GM23338 (cell line): ENCODE measurements around the gene PSMA5. TPM values are rescaled to one million over a fixed set of nuclear protein-coding genes. Genes with fewer than 3 reads are reported as not detected.

ENCODE experiments used
- ATAC-seq: fragments of 200-7000 bp; cut with Tn5 transposase; 3 replicates; pipeline ENCODE4 v1.9.1; 2020
- DNase-seq: peaks from one replicate; pipeline ENCODE4 v3.0.0-alpha.2; 2015; ENCODE audit warnings: low spot score
- H2AFZ ChIP-seq: fragments of 200-600 bp; sonication (generic); 2 replicates; pipeline ENCODE4 v1.8.0; 2016; ENCODE audit warnings: antibody characterized with exemption, mild to moderate bottlenecking, moderate library complexity
- H3F3A ChIP-seq: fragments of 200-600 bp; sonication (generic); replicated peaks from 2 replicates; pipeline ENCODE4 v1.8.0; 2017; ENCODE audit warnings: antibody characterized with exemption, mixed run types, low read depth
- H3K27ac ChIP-seq: fragments of 200-600 bp; sonication (generic); 2 replicates; pipeline ENCODE4 v1.6.1; 2016; ENCODE audit warnings: low read depth
- H3K27me3 ChIP-seq: fragments of 200-600 bp; sonication (generic); 2 replicates; pipeline ENCODE4 v1.8.0; 2016; ENCODE audit warnings: mild to moderate bottlenecking, mixed run types, moderate library complexity; ENCODE audit not compliant: insufficient read depth
- H3K36me3 ChIP-seq: fragments of 200-600 bp; sonication (generic); 2 replicates; pipeline ENCODE4 v1.8.0; 2016; ENCODE audit warnings: mild to moderate bottlenecking; ENCODE audit not compliant: insufficient read depth
- H3K4me1 ChIP-seq: fragments of 200-600 bp; sonication (generic); 2 replicates; pipeline ENCODE4 v1.8.0; 2016; ENCODE audit warnings: mild to moderate bottlenecking, moderate library complexity; ENCODE audit not compliant: insufficient read depth
- H3K4me2 ChIP-seq: fragments of 200-600 bp; sonication (generic); 2 replicates; pipeline ENCODE4 v1.7.1; 2017; ENCODE audit warnings: mixed run types
- H3K4me3 ChIP-seq: fragments of 200-600 bp; sonication (generic); 2 replicates; pipeline ENCODE4 v1.6.1; 2016; ENCODE audit warnings: mixed run types
- H3K79me2 ChIP-seq: fragments of 200-600 bp; sonication (generic); replicated peaks from 2 replicates; pipeline ENCODE4 v1.8.0; 2017; ENCODE audit warnings: mild to moderate bottlenecking; ENCODE audit not compliant: insufficient read depth
- H3K9me2 ChIP-seq: fragments of 200-600 bp; sonication (generic); 2 replicates; pipeline ENCODE4 v1.8.0; 2017; ENCODE audit not compliant: insufficient read depth
- H4K20me1 ChIP-seq: fragments of 200-600 bp; sonication (generic); replicated peaks from 2 replicates; pipeline ENCODE4 v1.8.0; 2017; ENCODE audit warnings: mild to moderate bottlenecking; ENCODE audit not compliant: insufficient read depth
- H3K27ac Mint-ChIP-seq: 2 replicates; pipeline ENCODE4 v1.8.0; 2020; ENCODE audit warnings: inconsistent platforms, mild to moderate bottlenecking, moderate library complexity, mixed read lengths
- H3K27me3 Mint-ChIP-seq: 3 replicates; pipeline ENCODE4 v1.8.0; 2022; ENCODE audit warnings: low read depth, mild to moderate bottlenecking, moderate library complexity, mixed read lengths, inconsistent platforms; ENCODE audit not compliant: insufficient read depth, poor library complexity
- H3K36me3 Mint-ChIP-seq: 3 replicates; pipeline ENCODE4 v1.8.0; 2021; ENCODE audit warnings: low read depth, mild to moderate bottlenecking, inconsistent platforms, moderate library complexity, mixed read lengths
- H3K4me1 Mint-ChIP-seq: 3 replicates; pipeline ENCODE4 v1.8.0; 2020; ENCODE audit warnings: mild to moderate bottlenecking, inconsistent platforms, mixed read lengths
- H3K4me3 Mint-ChIP-seq: 3 replicates; pipeline ENCODE4 v1.8.0; 2021; ENCODE audit warnings: moderate library complexity, mild to moderate bottlenecking, inconsistent platforms, mixed read lengths
- H3K9me3 Mint-ChIP-seq: 3 replicates; pipeline ENCODE4 v1.8.0; 2020; ENCODE audit warnings: moderate library complexity, mild to moderate bottlenecking, inconsistent platforms, mixed read lengths
- CREB1 ChIP-seq: fragments of 250-450 bp; sonication (Bioruptor Pico); IDR thresholded peaks from 2 replicates; pipeline ENCODE4 v1.5.0; 2020; ENCODE audit warnings: low read depth, mild to moderate bottlenecking, moderate library complexity
- EZH2 ChIP-seq: fragments of 200-600 bp; sonication (generic); IDR thresholded peaks from one replicate; pipeline ENCODE4 v1.8.0; 2017; ENCODE audit warnings: antibody characterized with exemption, mild to moderate bottlenecking, low read depth; ENCODE audit not compliant: unreplicated experiment
- EZH2phosphoT487 ChIP-seq: fragments of 200-600 bp; sonication (generic); IDR thresholded peaks from one replicate; pipeline ENCODE4 v1.8.1; 2018; ENCODE audit warnings: antibody characterized with exemption; ENCODE audit not compliant: unreplicated experiment
- JUNB ChIP-seq: IDR thresholded peaks from one replicate; pipeline ENCODE4 v1.6.1; 2016; ENCODE audit warnings: antibody characterized with exemption; ENCODE audit not compliant: unreplicated experiment
- NANOG ChIP-seq: IDR thresholded peaks from 2 replicates; pipeline ENCODE4 v1.6.1; 2016; ENCODE audit warnings: antibody characterized with exemption, borderline replicate concordance
- POLR2AphosphoS5 ChIP-seq: IDR thresholded peaks from 2 replicates; pipeline ENCODE4 v1.6.1; 2016; ENCODE audit warnings: antibody characterized with exemption, low read depth
- STAT1 ChIP-seq: IDR thresholded peaks from one replicate; pipeline ENCODE4 v1.6.1; 2016; ENCODE audit warnings: antibody characterized with exemption; ENCODE audit not compliant: unreplicated experiment
- ZNF114 ChIP-seq: fragments of 250-450 bp; sonication (Bioruptor Pico); IDR thresholded peaks from 2 replicates; pipeline ENCODE4 v1.5.0; 2020; ENCODE audit warnings: mild to moderate bottlenecking, moderate library complexity
- ZNF331 ChIP-seq: fragments of 250-450 bp; sonication (Bioruptor Pico); IDR thresholded peaks from 2 replicates; pipeline ENCODE4 v1.5.0; 2020; ENCODE audit warnings: low read depth, mild to moderate bottlenecking, moderate library complexity
- polyA plus RNA-seq: library from polyadenylated mRNA; unstranded; fragments of >200 nt; fragmentation: Nextera tagmentation; extraction: Ambion mirVana; gene quantifications from 2 replicates; pipeline ENCODE4 v1.2.1, GENCODE V29; 2016
- total RNA-seq: library from RNA; depleted of rRNA; stranded (reverse); fragments of >200 nt; shearing (Covaris generic); gene quantifications from 2 replicates; pipeline ENCODE4 v1.2.3, GENCODE V29; 2014
- TF ChIP-seq, protein P1 (sequence below): IDR thresholded peaks from one replicate; pipeline ENCODE4 v1.6.1; 2018; ENCODE audit warnings: antibody characterized with exemption; ENCODE audit not compliant: unreplicated experiment
- TF ChIP-seq, protein P2 (sequence below): IDR thresholded peaks from 2 replicates; pipeline ENCODE4 v1.6.1; 2016; ENCODE audit warnings: antibody characterized with exemption
- TF ChIP-seq, protein P3 (sequence below): fragments of 250-450 bp; sonication (Bioruptor Pico); IDR thresholded peaks from 2 replicates; pipeline ENCODE4 v1.5.0; 2020; ENCODE audit warnings: mild to moderate bottlenecking, moderate library complexity
- TF ChIP-seq, protein P4 (sequence below), 2 experiments: fragments of 200-600 bp in 1 of 2; sonication (generic) in 1 of 2; conservative IDR thresholded peaks; 2 replicates each; pipeline versions ENCODE4 v1.5.1 to v1.6.1; 2016 to 2017; ENCODE audit warnings: antibody characterized with exemption in 2 of 2, low read depth in 2 of 2, mild to moderate bottlenecking in 2 of 2, moderate library complexity in 1 of 2

The PSMA5 gene
- total and polyA plus RNA-seq, 2 experiments from 2014 or later: 104 to 126 TPM

DNA sequence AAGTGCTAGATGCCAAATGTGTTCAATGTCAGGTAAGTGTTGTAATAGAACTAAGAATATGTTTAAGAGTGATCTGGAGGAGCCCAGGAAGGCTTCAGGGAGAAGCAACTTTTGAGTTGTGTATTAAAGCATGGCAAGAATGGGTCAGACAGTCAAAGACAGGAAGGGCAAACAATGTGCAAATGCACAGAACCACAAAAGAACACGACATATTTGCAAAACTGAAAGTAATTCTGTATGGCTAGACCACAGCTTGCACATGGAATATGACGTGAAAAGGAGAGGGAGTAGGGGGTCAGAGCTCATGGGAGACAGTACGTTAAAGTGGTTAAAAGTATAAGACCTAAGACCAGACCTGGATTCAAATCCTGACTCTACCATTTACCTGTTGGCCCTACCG, 21.4 kb downstream of the PSMA5 start:
- Histone ChIP-seq H3K27ac (no peak overlapping the region), H3K27me3 (no peaks in the 10 kb centered on the region), H3K4me3 (no peak overlapping the region), H3K4me2 (no peak overlapping the region), H3K36me3 (peaks cover 18% of the 10 kb centered on the region), H4K20me1 (peaks cover 24% of the 10 kb centered on the region), H3K9me2 (no peaks in the 10 kb centered on the region), H3F3A (no peaks in the 10 kb centered on the region; the same call in 1 of the 2 replicates), H2AFZ (no peak overlapping the region), H3K79me2 (peaks cover 18% of the 10 kb centered on the region; the same call in 1 of the 2 replicates), H3K4me1 (no peaks in the 10 kb centered on the region; the same call in 1 of the 2 replicates)
- peaks cover 3% of the 10 kb centered on the region for H3K27me3 Mint-ChIP-seq
- no peaks in the 10 kb centered on the region for H3K9me3 Mint-ChIP-seq
- H3K4me3 Mint-ChIP-seq: no peak overlapping the region
- H3K36me3 Mint-ChIP-seq: peaks cover 49% of the 10 kb centered on the region
- no peak for TF ChIP-seq STAT1
- TF ChIP-seq, protein P1, sequence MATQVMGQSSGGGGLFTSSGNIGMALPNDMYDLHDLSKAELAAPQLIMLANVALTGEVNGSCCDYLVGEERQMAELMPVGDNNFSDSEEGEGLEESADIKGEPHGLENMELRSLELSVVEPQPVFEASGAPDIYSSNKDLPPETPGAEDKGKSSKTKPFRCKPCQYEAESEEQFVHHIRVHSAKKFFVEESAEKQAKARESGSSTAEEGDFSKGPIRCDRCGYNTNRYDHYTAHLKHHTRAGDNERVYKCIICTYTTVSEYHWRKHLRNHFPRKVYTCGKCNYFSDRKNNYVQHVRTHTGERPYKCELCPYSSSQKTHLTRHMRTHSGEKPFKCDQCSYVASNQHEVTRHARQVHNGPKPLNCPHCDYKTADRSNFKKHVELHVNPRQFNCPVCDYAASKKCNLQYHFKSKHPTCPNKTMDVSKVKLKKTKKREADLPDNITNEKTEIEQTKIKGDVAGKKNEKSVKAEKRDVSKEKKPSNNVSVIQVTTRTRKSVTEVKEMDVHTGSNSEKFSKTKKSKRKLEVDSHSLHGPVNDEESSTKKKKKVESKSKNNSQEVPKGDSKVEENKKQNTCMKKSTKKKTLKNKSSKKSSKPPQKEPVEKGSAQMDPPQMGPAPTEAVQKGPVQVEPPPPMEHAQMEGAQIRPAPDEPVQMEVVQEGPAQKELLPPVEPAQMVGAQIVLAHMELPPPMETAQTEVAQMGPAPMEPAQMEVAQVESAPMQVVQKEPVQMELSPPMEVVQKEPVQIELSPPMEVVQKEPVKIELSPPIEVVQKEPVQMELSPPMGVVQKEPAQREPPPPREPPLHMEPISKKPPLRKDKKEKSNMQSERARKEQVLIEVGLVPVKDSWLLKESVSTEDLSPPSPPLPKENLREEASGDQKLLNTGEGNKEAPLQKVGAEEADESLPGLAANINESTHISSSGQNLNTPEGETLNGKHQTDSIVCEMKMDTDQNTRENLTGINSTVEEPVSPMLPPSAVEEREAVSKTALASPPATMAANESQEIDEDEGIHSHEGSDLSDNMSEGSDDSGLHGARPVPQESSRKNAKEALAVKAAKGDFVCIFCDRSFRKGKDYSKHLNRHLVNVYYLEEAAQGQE: no peak
- TF ChIP-seq NANOG: no peak
- TF ChIP-seq, protein P2, sequence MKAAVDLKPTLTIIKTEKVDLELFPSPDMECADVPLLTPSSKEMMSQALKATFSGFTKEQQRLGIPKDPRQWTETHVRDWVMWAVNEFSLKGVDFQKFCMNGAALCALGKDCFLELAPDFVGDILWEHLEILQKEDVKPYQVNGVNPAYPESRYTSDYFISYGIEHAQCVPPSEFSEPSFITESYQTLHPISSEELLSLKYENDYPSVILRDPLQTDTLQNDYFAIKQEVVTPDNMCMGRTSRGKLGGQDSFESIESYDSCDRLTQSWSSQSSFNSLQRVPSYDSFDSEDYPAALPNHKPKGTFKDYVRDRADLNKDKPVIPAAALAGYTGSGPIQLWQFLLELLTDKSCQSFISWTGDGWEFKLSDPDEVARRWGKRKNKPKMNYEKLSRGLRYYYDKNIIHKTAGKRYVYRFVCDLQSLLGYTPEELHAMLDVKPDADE: no peak
- no peak for TF ChIP-seq ZNF114 (CRISPR knock-in tag)
- no peak for TF ChIP-seq EZH2phosphoT487
- TF ChIP-seq ZNF331 (CRISPR knock-in tag): no peak
- no peak for TF ChIP-seq CREB1
- TF ChIP-seq, protein P3, sequence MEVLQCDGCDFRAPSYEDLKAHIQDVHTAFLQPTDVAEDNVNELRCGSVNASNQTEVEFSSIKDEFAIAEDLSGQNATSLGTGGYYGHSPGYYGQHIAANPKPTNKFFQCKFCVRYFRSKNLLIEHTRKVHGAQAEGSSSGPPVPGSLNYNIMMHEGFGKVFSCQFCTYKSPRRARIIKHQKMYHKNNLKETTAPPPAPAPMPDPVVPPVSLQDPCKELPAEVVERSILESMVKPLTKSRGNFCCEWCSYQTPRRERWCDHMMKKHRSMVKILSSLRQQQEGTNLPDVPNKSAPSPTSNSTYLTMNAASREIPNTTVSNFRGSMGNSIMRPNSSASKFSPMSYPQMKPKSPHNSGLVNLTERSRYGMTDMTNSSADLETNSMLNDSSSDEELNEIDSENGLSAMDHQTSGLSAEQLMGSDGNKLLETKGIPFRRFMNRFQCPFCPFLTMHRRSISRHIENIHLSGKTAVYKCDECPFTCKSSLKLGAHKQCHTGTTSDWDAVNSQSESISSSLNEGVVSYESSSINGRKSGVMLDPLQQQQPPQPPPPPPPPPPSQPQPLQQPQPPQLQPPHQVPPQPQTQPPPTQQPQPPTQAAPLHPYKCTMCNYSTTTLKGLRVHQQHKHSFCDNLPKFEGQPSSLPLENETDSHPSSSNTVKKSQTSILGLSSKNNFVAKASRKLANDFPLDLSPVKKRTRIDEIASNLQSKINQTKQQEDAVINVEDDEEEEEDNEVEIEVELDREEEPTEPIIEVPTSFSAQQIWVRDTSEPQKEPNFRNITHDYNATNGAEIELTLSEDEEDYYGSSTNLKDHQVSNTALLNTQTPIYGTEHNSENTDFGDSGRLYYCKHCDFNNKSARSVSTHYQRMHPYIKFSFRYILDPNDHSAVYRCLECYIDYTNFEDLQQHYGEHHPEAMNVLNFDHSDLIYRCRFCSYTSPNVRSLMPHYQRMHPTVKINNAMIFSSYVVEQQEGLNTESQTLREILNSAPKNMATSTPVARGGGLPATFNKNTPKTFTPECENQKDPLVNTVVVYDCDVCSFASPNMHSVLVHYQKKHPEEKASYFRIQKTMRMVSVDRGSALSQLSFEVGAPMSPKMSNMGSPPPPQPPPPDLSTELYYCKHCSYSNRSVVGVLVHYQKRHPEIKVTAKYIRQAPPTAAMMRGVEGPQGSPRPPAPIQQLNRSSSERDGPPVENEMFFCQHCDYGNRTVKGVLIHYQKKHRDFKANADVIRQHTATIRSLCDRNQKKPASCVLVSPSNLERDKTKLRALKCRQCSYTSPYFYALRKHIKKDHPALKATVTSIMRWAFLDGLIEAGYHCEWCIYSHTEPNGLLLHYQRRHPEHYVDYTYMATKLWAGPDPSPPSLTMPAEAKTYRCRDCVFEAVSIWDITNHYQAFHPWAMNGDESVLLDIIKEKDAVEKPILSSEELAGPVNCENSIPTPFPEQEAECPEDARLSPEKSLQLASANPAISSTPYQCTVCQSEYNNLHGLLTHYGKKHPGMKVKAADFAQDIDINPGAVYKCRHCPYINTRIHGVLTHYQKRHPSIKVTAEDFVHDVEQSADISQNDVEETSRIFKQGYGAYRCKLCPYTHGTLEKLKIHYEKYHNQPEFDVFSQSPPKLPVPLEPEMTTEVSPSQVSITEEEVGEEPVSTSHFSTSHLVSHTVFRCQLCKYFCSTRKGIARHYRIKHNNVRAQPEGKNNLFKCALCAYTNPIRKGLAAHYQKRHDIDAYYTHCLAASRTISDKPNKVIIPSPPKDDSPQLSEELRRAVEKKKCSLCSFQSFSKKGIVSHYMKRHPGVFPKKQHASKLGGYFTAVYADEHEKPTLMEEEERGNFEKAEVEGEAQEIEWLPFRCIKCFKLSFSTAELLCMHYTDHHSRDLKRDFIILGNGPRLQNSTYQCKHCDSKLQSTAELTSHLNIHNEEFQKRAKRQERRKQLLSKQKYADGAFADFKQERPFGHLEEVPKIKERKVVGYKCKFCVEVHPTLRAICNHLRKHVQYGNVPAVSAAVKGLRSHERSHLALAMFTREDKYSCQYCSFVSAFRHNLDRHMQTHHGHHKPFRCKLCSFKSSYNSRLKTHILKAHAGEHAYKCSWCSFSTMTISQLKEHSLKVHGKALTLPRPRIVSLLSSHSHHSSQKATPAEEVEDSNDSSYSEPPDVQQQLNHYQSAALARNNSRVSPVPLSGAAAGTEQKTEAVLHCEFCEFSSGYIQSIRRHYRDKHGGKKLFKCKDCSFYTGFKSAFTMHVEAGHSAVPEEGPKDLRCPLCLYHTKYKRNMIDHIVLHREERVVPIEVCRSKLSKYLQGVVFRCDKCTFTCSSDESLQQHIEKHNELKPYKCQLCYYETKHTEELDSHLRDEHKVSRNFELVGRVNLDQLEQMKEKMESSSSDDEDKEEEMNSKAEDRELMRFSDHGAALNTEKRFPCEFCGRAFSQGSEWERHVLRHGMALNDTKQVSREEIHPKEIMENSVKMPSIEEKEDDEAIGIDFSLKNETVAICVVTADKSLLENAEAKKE (CRISPR knock-in tag): no peak
- no peak for TF ChIP-seq EZH2
- TF ChIP-seq JUNB: no peak
- TF ChIP-seq, protein P4, sequence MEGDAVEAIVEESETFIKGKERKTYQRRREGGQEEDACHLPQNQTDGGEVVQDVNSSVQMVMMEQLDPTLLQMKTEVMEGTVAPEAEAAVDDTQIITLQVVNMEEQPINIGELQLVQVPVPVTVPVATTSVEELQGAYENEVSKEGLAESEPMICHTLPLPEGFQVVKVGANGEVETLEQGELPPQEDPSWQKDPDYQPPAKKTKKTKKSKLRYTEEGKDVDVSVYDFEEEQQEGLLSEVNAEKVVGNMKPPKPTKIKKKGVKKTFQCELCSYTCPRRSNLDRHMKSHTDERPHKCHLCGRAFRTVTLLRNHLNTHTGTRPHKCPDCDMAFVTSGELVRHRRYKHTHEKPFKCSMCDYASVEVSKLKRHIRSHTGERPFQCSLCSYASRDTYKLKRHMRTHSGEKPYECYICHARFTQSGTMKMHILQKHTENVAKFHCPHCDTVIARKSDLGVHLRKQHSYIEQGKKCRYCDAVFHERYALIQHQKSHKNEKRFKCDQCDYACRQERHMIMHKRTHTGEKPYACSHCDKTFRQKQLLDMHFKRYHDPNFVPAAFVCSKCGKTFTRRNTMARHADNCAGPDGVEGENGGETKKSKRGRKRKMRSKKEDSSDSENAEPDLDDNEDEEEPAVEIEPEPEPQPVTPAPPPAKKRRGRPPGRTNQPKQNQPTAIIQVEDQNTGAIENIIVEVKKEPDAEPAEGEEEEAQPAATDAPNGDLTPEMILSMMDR (conservative IDR thresholded peaks at IDR 0.05; ENCODE audit: low read depth in 2 of 2): no peak
- TF ChIP-seq POLR2AphosphoS5: no peak
- no peak for ATAC-seq
- H3K4me1 Mint-ChIP-seq: no peaks in the 10 kb centered on the region
- no peak for DNase-seq
- H3K27ac Mint-ChIP-seq: no peak overlapping the region
